ENCODE data around the gene WDR17. TPM values are rescaled to one million over a fixed set of nuclear protein-coding genes. Genes with fewer than 3 reads are reported as not detected.

WDR17 gene
- total and polyA plus RNA-seq, 2 donors (not counting 1 experiment from before 2014, with no cell fraction given): 2.1 to 7.1 TPM

DNA sequence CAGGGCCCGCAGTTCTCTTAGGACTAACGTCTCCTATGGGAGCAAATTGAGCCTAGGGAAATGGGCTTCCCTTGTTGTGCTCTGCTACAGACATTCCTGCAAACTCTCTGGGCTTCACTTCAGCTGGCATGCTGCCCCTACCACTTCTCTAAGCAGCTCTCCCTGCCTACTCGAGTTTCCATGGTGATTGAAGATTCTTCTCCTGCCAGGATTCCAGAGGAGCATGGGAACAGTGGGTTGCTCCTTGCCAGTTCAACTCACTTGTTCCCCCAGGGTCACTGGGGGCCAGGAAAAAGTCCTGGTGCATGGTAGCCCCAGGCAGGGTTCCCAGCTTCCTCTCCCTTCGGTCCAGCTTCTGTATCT, 21.1 kb upstream of the WDR17 start:
- Histone ChIP-seq H3K4me2 (replicated peaks; ENCODE audit: low read depth, low read length, poor library complexity, severe bottlenecking) (no peak overlapping the region), H3K79me2 (ENCODE audit: control insufficient read depth, insufficient read depth, low read length) (no peaks in the 10 kb centered on the region), H2AFZ (ENCODE audit: insufficient read depth, low read depth, low read length, poor library complexity, severe bottlenecking) (no peak overlapping the region), H3K4me1 (ENCODE audit: control insufficient read depth in 2 of 2, insufficient read depth in 2 of 2, low read length in 2 of 2) (no peaks in the 10 kb centered on the region), H3K27me3 (replicated peaks in 1 of 4; ENCODE audit: control extremely low read depth in 1 of 4, control insufficient read depth in 3 of 4, insufficient read depth in 4 of 4, low read length in 3 of 4) (peaks cover 0 to 14% (median 0%) of the 10 kb centered on the region in 4 experiments), H3K27ac (ENCODE audit: low read length in 2 of 2) (no peak overlapping the region), H3K4me3 (ENCODE audit: control extremely low read depth in 1 of 5, extremely low read depth in 1 of 5, insufficient read depth in 1 of 5, low read depth in 2 of 5, low read length in 4 of 5) (no peak overlapping the region), H3K9me3 (ENCODE audit: control extremely low read depth in 1 of 3, control insufficient read depth in 2 of 3, insufficient read depth in 1 of 3, low read length in 2 of 3) (peaks cover 0 to under 1% (median 0%) of the 10 kb centered on the region in 3 donors), H3K9ac (ENCODE audit: low read length) (no peak overlapping the region), H3K36me3 (replicated peaks in 1 of 2; ENCODE audit: control extremely low read depth in 1 of 2, control insufficient read depth in 1 of 2, extremely low read depth in 1 of 2, insufficient read depth in 2 of 2, low read length in 1 of 2) (no peaks in the 10 kb centered on the region), H4K20me1 (ENCODE audit: control insufficient read depth, insufficient read depth, low read length, poor library complexity, severe bottlenecking) (no peaks in the 10 kb centered on the region)
- Mint-ChIP-seq H3K4me3 (no peak overlapping the region), H3K4me1 (no peaks in the 10 kb centered on the region), H3K27ac (no peak overlapping the region), H3K9me3 (ENCODE audit: insufficient read depth) (no peaks in the 10 kb centered on the region), H3K27me3 (peaks cover 37% of the 10 kb centered on the region)
- intact Hi-C loops (cut with micrococcal nuclease): no loop called here
- POLR2A ChIA-PET: no interaction called here
- ATAC-seq (ENCODE audit: low read depth): no peak
- no peak for DNase-seq
- WGBS (ENCODE audit: insufficient coverage): 83% methylated on average over 4 of the region's 4 CpGs
- CTCF ChIA-PET: no interaction called here
- TF ChIP-seq, protein P1, sequence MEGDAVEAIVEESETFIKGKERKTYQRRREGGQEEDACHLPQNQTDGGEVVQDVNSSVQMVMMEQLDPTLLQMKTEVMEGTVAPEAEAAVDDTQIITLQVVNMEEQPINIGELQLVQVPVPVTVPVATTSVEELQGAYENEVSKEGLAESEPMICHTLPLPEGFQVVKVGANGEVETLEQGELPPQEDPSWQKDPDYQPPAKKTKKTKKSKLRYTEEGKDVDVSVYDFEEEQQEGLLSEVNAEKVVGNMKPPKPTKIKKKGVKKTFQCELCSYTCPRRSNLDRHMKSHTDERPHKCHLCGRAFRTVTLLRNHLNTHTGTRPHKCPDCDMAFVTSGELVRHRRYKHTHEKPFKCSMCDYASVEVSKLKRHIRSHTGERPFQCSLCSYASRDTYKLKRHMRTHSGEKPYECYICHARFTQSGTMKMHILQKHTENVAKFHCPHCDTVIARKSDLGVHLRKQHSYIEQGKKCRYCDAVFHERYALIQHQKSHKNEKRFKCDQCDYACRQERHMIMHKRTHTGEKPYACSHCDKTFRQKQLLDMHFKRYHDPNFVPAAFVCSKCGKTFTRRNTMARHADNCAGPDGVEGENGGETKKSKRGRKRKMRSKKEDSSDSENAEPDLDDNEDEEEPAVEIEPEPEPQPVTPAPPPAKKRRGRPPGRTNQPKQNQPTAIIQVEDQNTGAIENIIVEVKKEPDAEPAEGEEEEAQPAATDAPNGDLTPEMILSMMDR (IDR thresholded peaks at IDR 0.05): no peak
- no peak for TF ChIP-seq EZH2 (IDR thresholded peaks at IDR 0.05; ENCODE audit: borderline replicate concordance, insufficient read depth, low read depth, low read length, poor library complexity, severe bottlenecking)

DNA sequence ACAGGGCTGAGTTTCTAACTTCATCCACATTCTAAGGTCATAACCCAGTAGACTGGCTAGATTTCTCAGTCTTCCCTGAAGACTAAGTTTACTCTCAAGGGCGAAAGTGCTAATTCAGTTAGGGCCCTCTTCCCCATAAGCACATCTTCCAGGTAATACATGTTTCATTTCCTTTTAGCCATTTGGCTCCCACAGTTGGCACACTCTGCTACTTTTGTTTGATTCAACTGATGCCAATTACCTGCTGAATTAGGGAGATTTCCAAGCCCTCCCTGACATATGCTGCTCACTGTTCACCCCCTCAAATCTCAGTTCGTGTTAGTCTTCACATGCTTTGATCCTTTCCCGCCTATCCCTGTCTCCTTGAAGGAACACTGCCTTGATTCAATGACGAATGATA, 17.0 kb upstream of the WDR17 start:
- intact Hi-C loops (cut with micrococcal nuclease): no loop called here
- H3K4me2 ChIP-seq (replicated peaks; ENCODE audit: low read depth, low read length, poor library complexity, severe bottlenecking): no peak overlapping the region
- Mint-ChIP-seq H3K27ac (no peak overlapping the region), H3K27me3 (peaks cover 27% of the 10 kb centered on the region), H3K4me3 (no peak overlapping the region), H3K9me3 (ENCODE audit: insufficient read depth) (no peaks in the 10 kb centered on the region), H3K4me1 (peaks cover 11% of the 10 kb centered on the region)
- no peaks in the 10 kb centered on the region for H3K36me3 ChIP-seq (replicated peaks in 1 of 2; ENCODE audit: control extremely low read depth in 1 of 2, control insufficient read depth in 1 of 2, extremely low read depth in 1 of 2, insufficient read depth in 2 of 2, low read length in 1 of 2)
- H3K9me3 ChIP-seq (ENCODE audit: control extremely low read depth in 1 of 3, control insufficient read depth in 2 of 3, insufficient read depth in 1 of 3, low read length in 2 of 3): no peaks in the 10 kb centered on the region
- ChIA-PET POLR2A (no interaction called here), CTCF (interaction anchor here (2.4 kb wide), 1 partner anchor 292 kb away, joined by 8 read pairs; no protein-coding TSS in a partner anchor)
- ATAC-seq (ENCODE audit: low read depth): no peak
- H4K20me1 ChIP-seq (ENCODE audit: control insufficient read depth, insufficient read depth, low read length, poor library complexity, severe bottlenecking): no peaks in the 10 kb centered on the region
- H3K9ac ChIP-seq (ENCODE audit: low read length): no peak overlapping the region
- TF ChIP-seq, protein P1 (IDR thresholded peaks at IDR 0.05): no peak
- TF ChIP-seq EZH2 (IDR thresholded peaks at IDR 0.05; ENCODE audit: borderline replicate concordance, insufficient read depth, low read depth, low read length, poor library complexity, severe bottlenecking): no peak
- no peak for DNase-seq
- H3K4me1 ChIP-seq (ENCODE audit: control insufficient read depth in 2 of 2, insufficient read depth in 2 of 2, low read length in 2 of 2): peaks cover 9 to 14% of the 10 kb centered on the region in 2 donors
- no peak overlapping the region for H3K27ac ChIP-seq (ENCODE audit: low read length in 2 of 2)
- no peak overlapping the region for H3K4me3 ChIP-seq (ENCODE audit: control extremely low read depth in 1 of 5, extremely low read depth in 1 of 5, insufficient read depth in 1 of 5, low read depth in 2 of 5, low read length in 4 of 5)
- peaks cover 0 to 12% (median 0%) of the 10 kb centered on the region in 4 experiments for H3K27me3 ChIP-seq (replicated peaks in 1 of 4; ENCODE audit: control extremely low read depth in 1 of 4, control insufficient read depth in 3 of 4, insufficient read depth in 4 of 4, low read length in 3 of 4)
- H2AFZ ChIP-seq (ENCODE audit: insufficient read depth, low read depth, low read length, poor library complexity, severe bottlenecking): no peak overlapping the region
- 100% methylated on average over 1 of the region's 4 CpGs for WGBS (ENCODE audit: insufficient coverage)
- no peaks in the 10 kb centered on the region for H3K79me2 ChIP-seq (ENCODE audit: control insufficient read depth, insufficient read depth, low read length)

Data from B cell (primary cell).